Measurements from ENCODE around the gene CRIM1.

Gene CRIM1

GRCh38 chr2:36477746-36478145 lies 122.2 kb downstream of the CRIM1 start:
- peaks cover 4% of the 10 kb centered on the region for H3K27me3 Mint-ChIP-seq (ENCODE audit: low read depth, poor library complexity)
- H3K4me1 Mint-ChIP-seq, result no peaks in the 10 kb centered on the region
- H3K27ac Mint-ChIP-seq, result no peak overlapping the region
- H3K36me3 Mint-ChIP-seq (ENCODE audit: low read depth), result peaks cover 94% of the 10 kb centered on the region
- TF ChIP-seq, protein P1, sequence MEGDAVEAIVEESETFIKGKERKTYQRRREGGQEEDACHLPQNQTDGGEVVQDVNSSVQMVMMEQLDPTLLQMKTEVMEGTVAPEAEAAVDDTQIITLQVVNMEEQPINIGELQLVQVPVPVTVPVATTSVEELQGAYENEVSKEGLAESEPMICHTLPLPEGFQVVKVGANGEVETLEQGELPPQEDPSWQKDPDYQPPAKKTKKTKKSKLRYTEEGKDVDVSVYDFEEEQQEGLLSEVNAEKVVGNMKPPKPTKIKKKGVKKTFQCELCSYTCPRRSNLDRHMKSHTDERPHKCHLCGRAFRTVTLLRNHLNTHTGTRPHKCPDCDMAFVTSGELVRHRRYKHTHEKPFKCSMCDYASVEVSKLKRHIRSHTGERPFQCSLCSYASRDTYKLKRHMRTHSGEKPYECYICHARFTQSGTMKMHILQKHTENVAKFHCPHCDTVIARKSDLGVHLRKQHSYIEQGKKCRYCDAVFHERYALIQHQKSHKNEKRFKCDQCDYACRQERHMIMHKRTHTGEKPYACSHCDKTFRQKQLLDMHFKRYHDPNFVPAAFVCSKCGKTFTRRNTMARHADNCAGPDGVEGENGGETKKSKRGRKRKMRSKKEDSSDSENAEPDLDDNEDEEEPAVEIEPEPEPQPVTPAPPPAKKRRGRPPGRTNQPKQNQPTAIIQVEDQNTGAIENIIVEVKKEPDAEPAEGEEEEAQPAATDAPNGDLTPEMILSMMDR (IDR thresholded peaks at IDR 0.05), result no peak
- H3K9me3 Mint-ChIP-seq, result peaks cover 46% of the 10 kb centered on the region
- no peak for DNase-seq
- H3K4me3 Mint-ChIP-seq, result no peak overlapping the region

DNA sequence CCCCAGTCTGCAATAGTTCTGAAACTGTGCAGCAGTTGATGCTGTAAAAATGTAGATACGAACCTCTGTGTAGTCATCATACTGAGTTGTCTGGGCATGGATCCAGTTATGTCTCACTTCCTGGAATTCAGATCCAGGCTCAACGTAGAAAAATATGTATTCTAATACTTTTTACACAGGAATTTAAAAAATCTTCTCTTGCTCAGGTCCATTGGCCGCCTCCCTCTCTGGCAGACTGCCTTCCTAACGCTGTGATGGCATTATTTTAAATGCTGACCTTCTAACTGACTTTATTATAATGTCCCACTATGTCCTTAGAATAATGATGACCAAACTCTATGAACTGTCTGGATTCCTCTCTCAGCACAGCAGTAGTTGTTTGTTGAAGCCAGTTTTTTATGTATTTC lies 122.8 kb downstream of the CRIM1 start:
- Mint-ChIP-seq H3K27ac (no peak overlapping the region), H3K4me3 (no peak overlapping the region), H3K9me3 (peaks cover 41% of the 10 kb centered on the region), H3K27me3 (ENCODE audit: low read depth, poor library complexity) (peaks cover 4% of the 10 kb centered on the region), H3K36me3 (ENCODE audit: low read depth) (peaks cover 94% of the 10 kb centered on the region), H3K4me1 (no peaks in the 10 kb centered on the region)
- DNase-seq, result no peak
- TF ChIP-seq, protein P1 (IDR thresholded peaks at IDR 0.05), result no peak

GRCh38 chr2:36478999-36479398 lies 123.4 kb downstream of the CRIM1 start:
- Mint-ChIP-seq H3K27me3 (ENCODE audit: low read depth, poor library complexity) (peaks cover 4% of the 10 kb centered on the region), H3K36me3 (ENCODE audit: low read depth) (peaks cover 92% of the 10 kb centered on the region), H3K4me1 (no peaks in the 10 kb centered on the region), H3K4me3 (no peak overlapping the region), H3K27ac (no peak overlapping the region), H3K9me3 (peaks cover 38% of the 10 kb centered on the region)
- TF ChIP-seq, protein P1 (IDR thresholded peaks at IDR 0.05), result no peak
- DNase-seq, result no peak

- H3K4me1 Mint-ChIP-seq, result no peaks in the 10 kb centered on the region
Observed at GRCh38 chr2:36479406-36479805, 123.8 kb downstream of the CRIM1 start.

GRCh38 chr2:36480028-36480427 lies 124.5 kb downstream of the CRIM1 start:
- Mint-ChIP-seq H3K36me3 (ENCODE audit: low read depth) (peaks cover 89% of the 10 kb centered on the region), H3K4me1 (no peaks in the 10 kb centered on the region), H3K27me3 (ENCODE audit: low read depth, poor library complexity) (peaks cover 4% of the 10 kb centered on the region), H3K27ac (no peak overlapping the region), H3K9me3 (peaks cover 27% of the 10 kb centered on the region), H3K4me3 (no peak overlapping the region)
- TF ChIP-seq, protein P1 (IDR thresholded peaks at IDR 0.05), result no peak
- no peak for DNase-seq

More at GRCh38 chr2:36479406-36479805, 123.8 kb downstream of the CRIM1 start:
- H3K36me3 Mint-ChIP-seq (ENCODE audit: low read depth), result peaks cover 92% of the 10 kb centered on the region
- no peak for DNase-seq
- H3K4me3 Mint-ChIP-seq, result no peak overlapping the region
- H3K27me3 Mint-ChIP-seq (ENCODE audit: low read depth, poor library complexity), result peaks cover 4% of the 10 kb centered on the region
- TF ChIP-seq, protein P1 (IDR thresholded peaks at IDR 0.05), result no peak
- peaks cover 34% of the 10 kb centered on the region for H3K9me3 Mint-ChIP-seq
- H3K27ac Mint-ChIP-seq, result no peak overlapping the region

DNA sequence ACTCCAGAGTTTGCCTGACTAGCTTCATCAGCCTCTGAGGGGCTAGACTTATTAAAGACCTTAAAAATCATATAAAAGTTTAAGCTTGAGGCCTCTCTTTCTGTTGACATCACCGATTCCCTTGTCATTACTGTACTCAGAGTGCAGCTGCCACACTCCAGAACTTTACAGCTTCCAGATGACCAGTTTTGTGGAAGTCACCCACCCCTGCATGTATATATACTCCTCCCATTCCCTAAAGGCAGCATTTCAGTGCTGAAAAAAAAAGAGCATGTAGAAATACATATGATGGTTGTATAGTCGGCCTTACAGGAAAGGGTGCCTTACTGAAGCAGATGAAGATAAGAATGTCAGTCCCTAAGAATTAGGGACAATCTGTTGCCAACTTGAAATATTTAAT lies 125.1 kb downstream of the CRIM1 start:
- H3K4me1 Mint-ChIP-seq, result no peaks in the 10 kb centered on the region
- DNase-seq, result no peak
- peak overlapping the region; percentile 25 for H3K27ac Mint-ChIP-seq
- peaks cover 4% of the 10 kb centered on the region for H3K27me3 Mint-ChIP-seq (ENCODE audit: low read depth, poor library complexity)
- peaks cover 83% of the 10 kb centered on the region for H3K36me3 Mint-ChIP-seq (ENCODE audit: low read depth)
- TF ChIP-seq, protein P1 (IDR thresholded peaks at IDR 0.05), result no peak
- H3K9me3 Mint-ChIP-seq, result peaks cover 21% of the 10 kb centered on the region
- no peak overlapping the region for H3K4me3 Mint-ChIP-seq
